ENCODE results near the gene MYL11. TPM values are rescaled to one million over a fixed set of nuclear protein-coding genes. Genes with fewer than 3 reads are reported as not detected.
A peak's percentile ranks its signal among the peaks of the same experiment; 100 is the strongest.

The MYL11 gene
- total RNA-seq, 1 experiment from 2014 or later = not detected

DNA sequence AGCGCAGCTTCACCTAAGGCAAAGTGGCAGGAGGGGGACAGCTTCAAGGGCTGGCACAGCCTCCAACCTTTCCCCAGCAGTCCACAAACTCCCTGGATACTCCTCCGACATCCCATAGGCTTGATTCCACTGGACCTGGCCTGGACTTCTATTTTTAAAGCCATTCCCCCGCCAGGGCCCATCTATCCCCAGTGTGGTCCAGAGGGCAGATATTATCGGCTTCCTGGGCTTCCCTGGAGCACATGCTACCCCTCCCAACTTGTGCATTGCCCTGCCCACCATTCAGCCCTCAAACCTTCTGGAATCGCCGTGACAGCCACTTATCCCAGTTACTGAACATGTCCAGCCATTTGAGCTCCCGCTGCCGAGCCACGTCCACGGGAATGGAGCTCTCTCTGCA lies 9.4 kb upstream of the MYL11 start:
- Histone ChIP-seq H3K36me3 (ENCODE audit: insufficient read depth, low read length) (peaks cover 21% of the 10 kb centered on the region; the same call in 1 of the 2 replicates), H4K20me1 (ENCODE audit: insufficient read depth, low read depth, low read length) (peaks cover 24% of the 10 kb centered on the region), H2AFZ (ENCODE audit: low read length) (no peak overlapping the region), H3K9me3 (ENCODE audit: low read length) (no peaks in the 10 kb centered on the region), H3K27me3 (ENCODE audit: low read length) (no peaks in the 10 kb centered on the region), H3K9ac (ENCODE audit: low read length) (no peak overlapping the region), H3K27ac (ENCODE audit: low read length) (no peak overlapping the region), H3K9me2 (replicated peaks; ENCODE audit: insufficient read depth, low read length) (no peaks in the 10 kb centered on the region), H3K4me1 (ENCODE audit: low read length) (peaks cover 19% of the 10 kb centered on the region), H3K4me2 (ENCODE audit: low read depth, low read length, poor library complexity, severe bottlenecking) (no peak overlapping the region), H3K4me3 (ENCODE audit: low read length) (no peak overlapping the region), H3K79me2 (ENCODE audit: low read length) (peaks cover 82% of the 10 kb centered on the region)
- no peak for DNase-seq

DNA sequence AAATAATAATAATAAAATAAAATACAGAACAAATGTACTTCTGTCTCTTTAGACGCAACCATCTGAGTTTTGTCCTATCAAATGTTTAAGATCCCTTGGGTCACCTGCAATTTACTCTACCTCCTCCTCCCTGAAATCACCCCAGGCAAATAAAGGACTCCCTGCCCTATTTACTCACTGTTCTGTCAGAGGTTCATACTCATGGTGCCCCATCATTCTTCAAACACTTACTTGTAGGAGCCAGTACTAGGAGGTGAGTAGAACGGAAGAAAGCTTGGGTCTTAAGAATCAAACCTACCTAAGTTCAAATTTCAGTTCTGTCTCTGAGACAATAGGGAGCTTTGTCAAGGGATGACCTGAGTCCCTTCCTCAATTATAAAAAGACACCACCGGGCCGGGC lies 8.1 kb upstream of the MYL11 start:
- H3K36me3 ChIP-seq (ENCODE audit: insufficient read depth, low read length) = peaks cover 21% of the 10 kb centered on the region; the same call in 1 of the 2 replicates
- H3K4me2 ChIP-seq (ENCODE audit: low read depth, low read length, poor library complexity, severe bottlenecking) = peak overlapping the region; percentile 92
- H3K79me2 ChIP-seq (ENCODE audit: low read length) = peaks cover 74% of the 10 kb centered on the region

DNA sequence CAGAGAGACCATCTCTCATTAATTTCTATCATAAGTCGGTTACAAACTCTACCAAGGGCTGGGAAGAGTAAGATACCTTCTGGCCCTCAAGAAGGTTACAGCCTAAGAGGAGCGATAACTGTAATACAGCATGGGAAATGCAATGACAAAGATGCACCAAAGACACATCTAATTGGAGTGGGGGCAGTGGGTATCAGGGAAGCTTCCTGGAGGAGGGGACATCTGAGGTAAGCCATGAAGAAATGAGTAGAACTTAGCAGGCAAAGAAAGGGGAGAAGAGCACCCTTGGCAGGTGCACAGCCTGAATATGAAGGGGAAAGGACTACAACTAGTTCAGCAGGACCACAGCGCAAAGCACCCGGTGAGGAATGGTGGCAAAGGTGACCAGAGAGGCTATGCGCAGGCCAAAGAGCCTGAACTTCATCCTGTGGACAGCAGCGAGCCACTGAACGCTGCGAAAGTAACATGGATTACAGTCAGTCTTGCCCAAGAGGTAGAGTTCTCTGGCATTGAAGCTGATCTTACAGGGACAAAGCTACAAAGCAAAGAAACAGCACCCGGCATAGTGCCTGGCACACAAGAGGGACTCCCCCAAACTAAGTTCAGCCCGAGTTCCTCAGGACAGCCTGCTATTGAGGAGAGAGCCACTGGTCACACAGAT lies 7.1 kb upstream of the MYL11 start:
- Histone ChIP-seq H3K27ac (ENCODE audit: low read length) (peak overlapping the region; percentile 71; the same call in 1 of the 2 replicates), H3K4me2 (ENCODE audit: low read depth, low read length, poor library complexity, severe bottlenecking) (peak overlapping the region; percentile 92), H3K36me3 (ENCODE audit: insufficient read depth, low read length) (peaks cover 18% of the 10 kb centered on the region; the same call in 1 of the 2 replicates), H3K27me3 (ENCODE audit: low read length) (no peaks in the 10 kb centered on the region), H2AFZ (ENCODE audit: low read length) (no peak overlapping the region), H3K79me2 (ENCODE audit: low read length) (peaks cover 69% of the 10 kb centered on the region), H3K4me3 (ENCODE audit: low read length) (peak overlapping the region; percentile 85), H4K20me1 (ENCODE audit: insufficient read depth, low read depth, low read length) (peaks cover 24% of the 10 kb centered on the region), H3K9me3 (ENCODE audit: low read length) (no peaks in the 10 kb centered on the region), H3K9ac (ENCODE audit: low read length) (peak overlapping the region; percentile 98), H3K9me2 (replicated peaks; ENCODE audit: insufficient read depth, low read length) (no peaks in the 10 kb centered on the region), H3K4me1 (ENCODE audit: low read length) (peaks cover 33% of the 10 kb centered on the region)
- no peak for DNase-seq

More for the DNA sequence above, 8.1 kb upstream of the MYL11 start:
- no peak overlapping the region for H3K9ac ChIP-seq (ENCODE audit: low read length)
- no peak overlapping the region for H3K27ac ChIP-seq (ENCODE audit: low read length)
- no peaks in the 10 kb centered on the region for H3K9me3 ChIP-seq (ENCODE audit: low read length)
- peaks cover 23% of the 10 kb centered on the region for H3K4me1 ChIP-seq (ENCODE audit: low read length)
- H3K4me3 ChIP-seq (ENCODE audit: low read length) = no peak overlapping the region
- H2AFZ ChIP-seq (ENCODE audit: low read length) = no peak overlapping the region
- H4K20me1 ChIP-seq (ENCODE audit: insufficient read depth, low read depth, low read length) = peaks cover 24% of the 10 kb centered on the region
- H3K9me2 ChIP-seq (replicated peaks; ENCODE audit: insufficient read depth, low read length) = no peaks in the 10 kb centered on the region
- no peak for DNase-seq
- H3K27me3 ChIP-seq (ENCODE audit: low read length) = no peaks in the 10 kb centered on the region

DNA sequence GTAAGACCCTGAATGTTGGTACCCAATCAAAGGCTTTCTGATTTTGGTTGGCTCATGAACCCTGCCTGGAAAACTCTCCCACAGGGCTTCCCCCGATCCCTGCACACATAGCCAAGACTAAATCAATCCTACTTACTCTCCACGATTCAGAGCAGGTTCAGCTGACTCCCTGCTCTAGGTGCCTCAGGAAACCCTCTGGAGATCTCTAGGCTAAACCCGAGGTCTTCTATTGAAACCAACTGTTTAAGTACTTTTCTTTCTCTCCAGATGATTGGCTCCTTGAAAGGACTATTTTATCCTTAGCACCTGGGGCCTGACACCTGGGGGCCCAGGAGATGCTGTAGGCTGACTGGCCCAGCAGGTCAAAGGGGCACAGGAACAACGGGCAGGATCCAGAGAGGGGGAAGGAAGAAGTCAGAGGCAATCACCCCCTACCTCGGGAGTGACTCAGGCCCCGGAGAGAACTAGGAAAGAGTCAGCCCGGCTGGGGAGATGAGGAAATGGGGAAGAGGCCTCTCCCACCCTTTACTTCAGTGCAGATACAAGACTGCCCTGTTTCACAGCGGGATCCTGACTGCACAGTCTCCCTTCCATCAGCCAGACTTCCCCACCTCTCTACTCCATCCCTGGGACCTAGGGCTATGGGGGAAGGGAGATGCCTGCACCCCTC lies 6.3 kb upstream of the MYL11 start:
- H3K79me2 ChIP-seq (ENCODE audit: low read length) = peaks cover 61% of the 10 kb centered on the region
- peak overlapping the region; percentile 98 for H3K9ac ChIP-seq (ENCODE audit: low read length)
- peak overlapping the region; percentile 92 for H3K4me2 ChIP-seq (ENCODE audit: low read depth, low read length, poor library complexity, severe bottlenecking)
- H3K9me3 ChIP-seq (ENCODE audit: low read length) = no peaks in the 10 kb centered on the region
- DNase-seq = no peak
- H3K4me1 ChIP-seq (ENCODE audit: low read length) = peaks cover 38% of the 10 kb centered on the region
- H3K27me3 ChIP-seq (ENCODE audit: low read length) = no peaks in the 10 kb centered on the region
- H3K9me2 ChIP-seq (replicated peaks; ENCODE audit: insufficient read depth, low read length) = no peaks in the 10 kb centered on the region
- H4K20me1 ChIP-seq (ENCODE audit: insufficient read depth, low read depth, low read length) = peaks cover 24% of the 10 kb centered on the region
- peaks cover 14% of the 10 kb centered on the region; the same call in 1 of the 2 replicates for H3K36me3 ChIP-seq (ENCODE audit: insufficient read depth, low read length)
- no peak overlapping the region for H2AFZ ChIP-seq (ENCODE audit: low read length)
- peak overlapping the region; percentile 85 for H3K4me3 ChIP-seq (ENCODE audit: low read length)
- H3K27ac ChIP-seq (ENCODE audit: low read length) = peak overlapping the region; percentile 71

DNA sequence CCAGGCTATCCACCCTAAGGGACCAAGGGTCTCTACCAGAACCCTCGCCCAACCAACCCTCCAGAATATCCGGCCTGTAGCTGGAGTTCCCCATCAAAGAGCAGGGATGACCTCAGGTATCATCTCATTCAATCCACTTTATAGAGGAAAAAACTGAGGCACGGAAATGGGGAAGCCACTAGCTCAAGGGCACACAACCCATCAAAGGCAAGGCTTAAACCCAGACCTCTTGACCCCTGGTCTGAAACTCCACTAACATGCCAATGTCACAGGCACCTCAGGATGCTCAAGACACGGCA lies 5.9 kb upstream of the MYL11 start:
- Histone ChIP-seq H3K27me3 (ENCODE audit: low read length) (no peaks in the 10 kb centered on the region), H3K9me2 (replicated peaks; ENCODE audit: insufficient read depth, low read length) (no peaks in the 10 kb centered on the region), H2AFZ (ENCODE audit: low read length) (no peak overlapping the region), H3K79me2 (ENCODE audit: low read length) (peaks cover 56% of the 10 kb centered on the region), H3K9me3 (ENCODE audit: low read length) (no peaks in the 10 kb centered on the region), H3K4me1 (ENCODE audit: low read length) (peaks cover 38% of the 10 kb centered on the region), H4K20me1 (ENCODE audit: insufficient read depth, low read depth, low read length) (peaks cover 24% of the 10 kb centered on the region), H3K36me3 (ENCODE audit: insufficient read depth, low read length) (peaks cover 12% of the 10 kb centered on the region; the same call in 1 of the 2 replicates), H3K9ac (ENCODE audit: low read length) (peak overlapping the region; percentile 98), H3K27ac (ENCODE audit: low read length) (peak overlapping the region; percentile 71), H3K4me3 (ENCODE audit: low read length) (peak overlapping the region; percentile 85), H3K4me2 (ENCODE audit: low read depth, low read length, poor library complexity, severe bottlenecking) (peak overlapping the region; percentile 92)
- DNase-seq = no peak

DNA sequence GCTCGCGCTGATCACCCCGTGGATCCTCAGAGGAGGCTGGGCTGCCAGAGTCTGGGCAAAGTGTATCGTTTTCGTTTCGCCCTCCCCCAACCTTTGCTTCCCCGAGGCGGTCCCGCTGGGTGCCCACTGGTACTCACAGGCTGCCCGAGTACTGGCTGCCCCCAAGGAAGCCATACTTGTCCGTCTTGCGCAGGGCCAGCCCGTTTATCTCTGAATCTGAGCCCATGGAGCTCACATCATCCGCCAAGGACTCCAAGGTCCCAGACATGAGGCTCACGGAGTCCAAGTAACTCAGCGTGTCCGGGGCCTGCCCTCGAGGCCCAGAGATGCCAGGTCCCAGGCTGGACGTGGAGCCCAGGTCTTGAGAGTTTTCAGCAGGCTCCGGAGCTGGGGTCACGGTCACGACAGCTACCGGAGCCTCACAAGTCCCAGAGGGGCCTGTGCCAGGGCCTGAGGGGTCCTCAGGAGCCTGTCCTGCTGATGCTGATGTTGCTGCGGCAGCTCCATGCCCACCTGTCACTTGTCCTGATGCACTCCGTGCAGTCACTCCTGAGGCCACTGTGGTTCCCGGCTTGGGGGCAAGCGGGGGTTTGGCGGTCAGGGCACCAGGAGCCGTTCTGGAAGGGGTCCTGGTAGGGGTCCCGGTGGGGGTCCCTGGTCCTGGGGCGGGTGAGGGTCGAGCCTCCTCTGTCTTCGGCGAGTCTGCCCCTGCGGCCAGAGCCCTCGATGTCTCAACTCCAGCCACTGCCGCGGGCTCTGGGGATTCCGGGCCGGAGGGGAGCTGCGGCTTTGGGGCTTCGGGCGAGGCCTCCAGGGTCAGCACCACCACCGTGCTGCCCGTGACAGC lies 5.3 kb upstream of the MYL11 start:
- H4K20me1 ChIP-seq (ENCODE audit: insufficient read depth, low read depth, low read length) = peaks cover 24% of the 10 kb centered on the region
- peak; percentile 61 for DNase-seq

DNA sequence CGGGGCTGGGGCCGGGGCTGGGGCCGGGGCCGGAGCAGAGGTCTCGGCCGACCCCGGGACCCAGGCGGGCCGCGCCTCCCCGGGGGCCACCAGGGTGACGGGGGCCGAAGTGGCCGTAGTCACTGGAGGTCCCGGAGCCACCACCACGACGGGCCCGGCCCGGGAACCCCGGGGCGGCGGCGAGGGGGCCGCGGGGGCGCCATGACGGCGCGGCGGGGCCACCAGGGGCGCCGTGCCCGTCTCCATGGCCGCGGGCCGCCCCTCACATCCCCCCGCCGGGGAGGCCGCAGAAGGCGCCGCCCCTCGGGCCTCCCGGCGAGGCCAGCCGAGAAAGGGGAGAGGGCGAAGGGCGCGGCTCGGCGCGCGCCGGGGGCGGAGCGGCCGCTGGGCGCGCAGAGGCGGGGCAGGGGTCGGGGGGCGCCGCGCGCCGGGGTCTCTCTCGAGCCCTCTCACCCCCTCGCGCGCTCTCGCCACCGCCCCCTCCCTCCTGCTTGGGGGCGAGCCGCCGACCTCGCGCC lies 4.6 kb upstream of the MYL11 start:
- peak overlapping the region; percentile 92 for H3K4me2 ChIP-seq (ENCODE audit: low read depth, low read length, poor library complexity, severe bottlenecking)
- H2AFZ ChIP-seq (ENCODE audit: low read length) = no peak overlapping the region
- DNase-seq = no peak
- H3K9me3 ChIP-seq (ENCODE audit: low read length) = no peaks in the 10 kb centered on the region
- H3K27ac ChIP-seq (ENCODE audit: low read length) = peak overlapping the region; percentile 71
- peak overlapping the region; percentile 98 for H3K9ac ChIP-seq (ENCODE audit: low read length)
- H4K20me1 ChIP-seq (ENCODE audit: insufficient read depth, low read depth, low read length) = peaks cover 24% of the 10 kb centered on the region
- no peaks in the 10 kb centered on the region for H3K9me2 ChIP-seq (replicated peaks; ENCODE audit: insufficient read depth, low read length)
- peaks cover 38% of the 10 kb centered on the region for H3K4me1 ChIP-seq (ENCODE audit: low read length)
- H3K79me2 ChIP-seq (ENCODE audit: low read length) = peaks cover 48% of the 10 kb centered on the region
- H3K4me3 ChIP-seq (ENCODE audit: low read length) = peak overlapping the region; percentile 85
- H3K36me3 ChIP-seq (ENCODE audit: insufficient read depth, low read length) = peaks cover 5% of the 10 kb centered on the region; the same call in 1 of the 2 replicates
- H3K27me3 ChIP-seq (ENCODE audit: low read length) = no peaks in the 10 kb centered on the region

More for the DNA sequence above, 5.3 kb upstream of the MYL11 start:
- peaks cover 11% of the 10 kb centered on the region; the same call in 1 of the 2 replicates for H3K36me3 ChIP-seq (ENCODE audit: insufficient read depth, low read length)
- no peaks in the 10 kb centered on the region for H3K27me3 ChIP-seq (ENCODE audit: low read length)
- peak overlapping the region; percentile 71 for H3K27ac ChIP-seq (ENCODE audit: low read length)
- H3K9me3 ChIP-seq (ENCODE audit: low read length) = no peaks in the 10 kb centered on the region
- peak overlapping the region; percentile 85 for H3K4me3 ChIP-seq (ENCODE audit: low read length)
- no peak overlapping the region for H2AFZ ChIP-seq (ENCODE audit: low read length)
- peaks cover 55% of the 10 kb centered on the region for H3K79me2 ChIP-seq (ENCODE audit: low read length)
- H3K9ac ChIP-seq (ENCODE audit: low read length) = peak overlapping the region; percentile 98
- peak overlapping the region; percentile 92 for H3K4me2 ChIP-seq (ENCODE audit: low read depth, low read length, poor library complexity, severe bottlenecking)
- H3K4me1 ChIP-seq (ENCODE audit: low read length) = peaks cover 38% of the 10 kb centered on the region
- no peaks in the 10 kb centered on the region for H3K9me2 ChIP-seq (replicated peaks; ENCODE audit: insufficient read depth, low read length)
